Stimulated activated naive CD4-positive, alpha-beta T cell treated with Interleukin-2 at 50 U/mL for 16 hours (primary cell): ENCODE results near the gene TMEM63A.
"Not testable (repeated sequence)": the region's sequence is repeated elsewhere in the genome, so short reads cannot be mapped to it uniquely, and the experiment has no call there.

Experiments used
- DNase-seq: peaks from one replicate; lab custom pipeline; 2025; lab: John Stamatoyannopoulos, UW

The TMEM63A gene

DNA sequence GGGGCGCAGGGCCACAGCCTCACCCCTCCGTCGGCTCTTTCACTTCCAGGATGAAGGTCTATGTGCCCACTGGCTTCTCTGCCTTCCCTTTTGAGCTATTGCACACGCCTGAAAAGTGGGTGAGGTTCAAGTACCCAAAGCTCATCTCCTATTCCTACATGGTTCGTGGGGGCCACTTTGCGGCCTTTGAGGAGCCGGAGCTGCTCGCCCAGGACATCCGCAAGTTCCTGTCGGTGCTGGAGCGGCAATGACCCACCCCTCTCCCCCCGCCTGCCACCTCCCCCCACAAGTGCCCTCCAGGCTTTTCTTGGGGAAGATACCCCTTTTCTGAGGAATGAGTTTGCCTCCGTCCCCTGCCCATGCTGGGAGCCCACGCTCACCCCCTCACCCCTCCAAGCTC lies 37.1 kb downstream of the TMEM63A start:
- DNase-seq = no peak

DNA sequence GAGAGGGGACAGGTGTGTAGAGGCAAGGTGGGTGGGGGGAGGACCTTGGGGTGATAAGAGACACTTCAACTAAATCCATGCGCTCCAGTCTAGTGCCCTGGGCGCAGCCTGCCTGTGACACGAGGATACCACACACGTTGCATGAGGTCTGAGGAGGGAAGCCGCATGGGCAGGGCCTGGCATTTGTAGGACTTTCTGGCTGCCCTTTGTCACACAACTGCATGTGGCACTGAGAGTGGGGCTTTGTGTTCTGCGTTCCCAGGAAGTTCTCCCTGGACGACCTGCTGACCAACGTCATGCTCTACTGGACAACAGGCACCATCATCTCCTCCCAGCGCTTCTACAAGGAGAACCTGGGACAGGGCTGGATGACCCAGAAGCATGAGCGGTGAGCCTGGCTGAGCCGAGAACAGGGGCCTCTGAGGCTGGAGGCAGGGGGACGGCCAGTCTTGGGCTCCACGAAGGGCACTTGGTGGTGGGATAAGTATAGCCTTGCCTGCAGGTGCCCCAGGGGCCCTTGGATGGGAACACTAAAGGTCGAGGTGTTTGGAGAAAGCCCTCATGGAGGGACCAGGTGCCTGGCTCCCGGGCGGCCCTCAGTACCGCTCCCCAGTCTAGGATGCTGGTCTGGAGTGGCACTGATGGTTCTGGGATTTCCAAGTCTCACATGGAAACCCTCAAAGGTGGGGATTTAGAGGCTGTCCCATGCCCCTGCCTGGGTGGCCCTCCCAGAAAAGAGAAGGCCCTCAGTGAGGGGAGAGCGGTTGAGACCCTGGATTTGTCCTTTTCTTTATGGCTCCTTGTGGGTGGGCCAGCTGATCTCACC lies 37.7 kb downstream of the TMEM63A start:
- DNase-seq = no peak

DNA sequence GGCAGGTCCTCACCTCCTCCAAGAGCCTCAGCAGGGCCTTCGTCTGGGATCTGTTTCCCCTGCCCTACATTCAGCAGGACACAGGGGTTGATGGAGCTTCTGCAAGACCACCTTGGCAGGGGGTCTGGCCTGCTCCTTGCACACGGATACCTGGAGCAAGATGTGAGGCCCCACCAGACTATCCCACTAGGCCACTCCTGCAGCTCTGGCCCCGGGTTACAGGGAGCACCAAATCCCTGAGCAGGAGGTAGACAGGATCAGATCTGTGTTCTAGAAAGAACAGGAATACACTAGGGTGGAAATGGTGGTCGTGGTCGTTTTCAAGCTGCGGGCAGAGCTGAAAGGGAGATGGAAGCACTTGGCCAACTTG lies 38.8 kb downstream of the TMEM63A start:
- no peak for DNase-seq

DNA sequence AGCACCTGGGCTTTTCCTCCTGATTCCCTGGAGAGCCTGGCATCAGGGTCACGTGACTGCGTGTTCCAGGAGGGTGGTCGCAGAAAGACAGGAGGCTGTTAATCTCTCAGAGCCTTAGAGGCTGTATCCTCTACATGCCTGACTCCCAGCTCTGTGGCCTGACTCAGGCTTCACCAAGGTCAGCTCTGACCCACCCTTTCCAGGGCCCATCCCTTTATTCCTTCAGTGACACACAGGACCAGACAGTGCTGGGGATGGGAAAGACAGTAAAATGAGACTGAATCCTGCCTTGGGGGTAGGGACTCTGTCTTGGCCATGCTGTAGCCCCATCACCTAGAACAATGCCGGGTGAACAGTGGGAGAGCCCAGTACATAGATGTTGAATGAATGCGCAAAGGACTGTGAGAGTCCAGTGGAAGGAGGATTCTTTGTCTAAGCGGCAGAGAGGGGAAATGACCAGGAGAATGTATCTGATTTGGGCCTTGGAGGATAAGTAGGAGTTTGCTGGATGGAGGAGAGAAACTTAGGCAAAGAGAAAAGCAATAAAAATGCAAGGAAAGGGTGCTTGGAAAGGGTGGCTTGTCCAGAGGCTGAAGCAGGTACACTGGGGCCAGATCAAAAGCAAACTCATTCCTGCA lies 39.3 kb downstream of the TMEM63A start:
- DNase-seq = no peak

DNA sequence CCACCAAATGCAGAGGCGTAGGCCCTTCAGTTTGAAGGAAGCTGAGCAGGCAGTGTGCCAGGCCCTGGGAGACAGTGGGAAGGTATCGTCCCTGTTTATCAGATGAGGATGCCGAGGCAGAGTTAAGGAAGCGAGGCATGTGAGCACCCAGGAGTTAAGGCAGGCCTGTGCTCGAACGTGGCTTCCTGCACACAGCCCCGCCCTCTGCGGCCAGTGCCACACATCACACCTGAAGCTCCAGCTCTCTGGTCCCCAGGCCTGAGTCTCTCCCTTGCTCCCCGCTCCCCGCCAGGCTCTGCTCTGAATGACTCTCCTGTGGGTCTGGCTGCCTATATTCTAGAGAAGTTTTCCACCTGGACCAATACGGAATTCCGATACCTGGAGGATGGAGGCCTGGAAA lies 40.1 kb downstream of the TMEM63A start:
- no peak for DNase-seq

DNA sequence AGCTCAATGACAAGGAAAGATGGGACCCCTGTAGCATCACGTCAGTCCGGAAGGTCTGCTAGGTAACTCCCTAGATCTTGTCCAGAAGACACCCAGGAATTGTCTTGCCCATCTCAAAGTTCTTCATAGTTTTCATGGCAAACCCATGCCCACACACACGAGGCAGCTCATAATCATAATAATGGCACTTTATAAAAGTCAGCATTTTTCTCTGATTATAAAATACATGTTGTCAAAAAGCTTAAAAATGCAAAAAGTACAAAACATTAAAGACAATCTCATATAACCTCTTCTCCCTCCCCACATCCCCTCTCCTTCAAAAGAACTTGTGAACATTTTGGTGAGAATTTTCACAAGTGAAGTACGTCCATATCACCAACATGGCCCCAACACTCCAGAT lies 41.5 kb downstream of the TMEM63A start:
- no peak for DNase-seq

DNA sequence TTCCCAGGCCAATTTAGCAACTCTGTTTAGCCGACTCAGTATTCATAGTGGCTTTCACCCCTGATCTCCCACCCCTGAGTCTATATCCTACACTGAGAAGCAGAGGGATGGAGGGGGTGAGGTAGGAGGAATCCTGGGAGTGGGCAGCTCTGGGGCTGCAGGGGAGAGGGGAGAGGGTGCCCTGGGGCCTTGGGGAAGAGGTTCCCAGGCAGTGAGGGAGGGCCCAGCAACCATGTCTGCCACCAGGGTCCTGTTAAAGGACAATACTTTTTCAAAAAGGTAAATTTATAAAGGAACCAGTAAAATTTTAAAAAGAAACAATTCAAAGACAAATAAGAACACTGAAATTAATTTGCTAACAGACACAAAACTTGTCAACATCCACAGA lies 42.0 kb downstream of the TMEM63A start:
- DNase-seq = no peak

DNA sequence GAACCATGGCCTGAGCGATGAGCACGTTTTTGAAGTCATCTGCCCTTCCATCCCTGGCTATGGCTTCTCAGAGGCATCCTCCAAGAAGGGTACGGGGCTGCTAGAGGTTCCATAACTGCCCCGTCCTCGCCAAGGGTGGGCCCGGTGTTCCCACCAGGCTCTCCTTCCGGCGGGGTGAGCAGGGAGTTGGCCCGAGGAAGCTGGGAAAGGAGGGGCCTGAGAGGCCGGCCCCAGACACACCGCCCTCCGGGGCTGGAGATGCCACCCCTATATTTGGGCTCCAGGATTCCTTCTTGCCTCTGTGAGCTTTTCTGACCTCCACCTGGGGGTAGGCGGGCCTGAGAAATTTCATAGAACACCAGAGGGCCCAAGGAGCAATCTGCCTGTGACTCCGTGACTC lies 43.4 kb downstream of the TMEM63A start:
- no peak for DNase-seq

DNA sequence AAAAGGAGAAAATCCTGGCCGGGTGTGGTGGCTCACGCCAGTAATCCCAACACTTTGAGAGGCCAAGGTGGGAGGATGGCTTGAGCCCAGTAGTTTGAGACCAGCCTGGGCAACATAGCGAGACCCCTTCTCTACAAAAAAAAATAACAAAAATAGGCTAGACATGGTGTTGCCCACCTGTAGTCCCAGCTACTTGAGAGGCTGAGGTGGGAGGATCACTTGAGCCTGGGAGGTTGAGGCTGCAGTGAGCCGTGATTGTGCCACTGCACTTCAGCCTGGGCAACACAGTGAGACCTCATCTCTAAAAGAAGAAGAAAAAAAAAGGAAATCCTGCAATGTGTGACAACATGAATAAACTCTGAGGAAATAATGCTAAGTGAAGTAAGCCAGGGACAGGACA lies 45.9 kb downstream of the TMEM63A start:
- DNase-seq = not testable (repeated sequence)

DNA sequence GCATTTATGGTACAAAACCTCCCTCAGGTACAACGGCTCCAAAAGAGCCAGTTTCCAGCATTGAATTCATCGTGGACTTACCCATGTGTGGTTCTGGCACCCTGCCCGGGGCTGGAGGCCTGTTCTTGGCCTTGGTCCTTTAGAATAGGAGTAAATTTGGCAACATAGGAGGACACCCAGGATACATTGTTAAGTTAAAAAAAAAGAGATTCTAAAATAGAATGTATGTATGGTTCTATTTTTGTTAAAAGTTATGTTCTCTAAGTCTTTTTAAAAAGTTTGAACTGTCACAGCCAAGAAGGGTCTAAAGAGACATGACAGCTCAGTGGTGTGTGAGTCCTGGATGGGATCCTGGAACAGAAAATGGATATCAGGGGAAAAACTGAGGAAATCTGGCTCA lies 46.3 kb downstream of the TMEM63A start:
- DNase-seq = no peak

DNA sequence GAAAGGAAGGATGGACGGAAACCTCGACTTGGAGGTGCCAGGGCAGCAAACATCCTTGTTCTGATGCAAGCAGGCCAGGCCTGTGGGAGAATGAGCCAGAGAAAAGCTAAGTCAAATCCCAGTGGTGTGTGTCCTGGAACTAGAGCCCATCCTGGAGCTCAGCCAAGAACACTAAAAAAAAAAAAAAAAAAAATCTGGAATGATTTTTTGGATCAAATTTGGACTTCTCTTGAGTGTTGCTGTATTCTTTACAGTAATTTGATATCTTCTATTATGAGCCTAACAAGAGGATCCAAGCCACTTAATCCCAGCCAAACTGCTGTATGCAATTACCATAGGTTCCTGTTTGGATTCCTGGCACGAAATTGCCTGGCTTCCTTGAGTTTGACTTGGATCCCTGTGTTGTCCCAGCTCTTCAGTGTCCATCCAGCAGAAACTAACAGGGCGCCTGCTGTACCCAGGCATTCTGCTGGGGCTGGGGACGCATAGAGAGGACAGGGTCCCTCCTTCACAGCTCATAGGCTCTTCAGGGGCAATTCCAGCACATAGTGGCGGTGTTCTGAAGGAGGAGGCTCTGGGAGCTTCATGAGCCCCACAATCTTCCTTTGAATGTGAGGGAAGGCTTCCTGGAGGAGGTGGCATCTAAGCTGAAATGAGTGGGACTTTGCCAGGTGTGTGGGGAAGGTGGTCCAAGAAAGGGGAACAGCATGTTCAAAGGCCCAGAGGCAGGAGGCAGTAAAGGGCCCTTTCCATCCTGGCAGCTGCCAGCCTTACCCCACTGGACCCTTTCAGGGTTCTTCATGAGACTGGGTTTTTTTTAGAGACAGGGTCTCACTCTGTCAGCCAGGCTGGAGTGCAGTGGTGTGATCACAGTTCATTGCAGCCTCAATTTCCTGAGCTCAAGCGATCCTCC lies 47.5 kb downstream of the TMEM63A start:
- DNase-seq = no peak

DNA sequence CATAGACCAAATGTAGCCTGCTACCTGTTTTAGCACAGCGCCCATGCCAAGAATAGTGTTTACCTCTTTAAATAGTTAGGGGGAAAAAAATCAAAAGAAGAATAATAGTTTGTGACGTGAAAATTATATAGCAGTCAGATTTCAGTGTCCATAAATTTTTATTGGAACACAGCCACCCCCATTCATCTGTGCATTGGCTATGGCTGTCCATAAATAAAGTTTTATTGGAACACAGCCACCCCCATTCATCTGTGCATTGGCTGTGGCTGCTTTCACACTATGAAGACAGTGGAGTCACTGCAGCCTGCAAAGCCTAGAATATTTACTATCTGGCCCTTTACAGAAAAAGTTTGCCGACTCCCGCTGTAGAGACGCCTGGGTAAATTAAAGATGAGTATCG lies 51.3 kb downstream of the TMEM63A start:
- no peak for DNase-seq

DNA sequence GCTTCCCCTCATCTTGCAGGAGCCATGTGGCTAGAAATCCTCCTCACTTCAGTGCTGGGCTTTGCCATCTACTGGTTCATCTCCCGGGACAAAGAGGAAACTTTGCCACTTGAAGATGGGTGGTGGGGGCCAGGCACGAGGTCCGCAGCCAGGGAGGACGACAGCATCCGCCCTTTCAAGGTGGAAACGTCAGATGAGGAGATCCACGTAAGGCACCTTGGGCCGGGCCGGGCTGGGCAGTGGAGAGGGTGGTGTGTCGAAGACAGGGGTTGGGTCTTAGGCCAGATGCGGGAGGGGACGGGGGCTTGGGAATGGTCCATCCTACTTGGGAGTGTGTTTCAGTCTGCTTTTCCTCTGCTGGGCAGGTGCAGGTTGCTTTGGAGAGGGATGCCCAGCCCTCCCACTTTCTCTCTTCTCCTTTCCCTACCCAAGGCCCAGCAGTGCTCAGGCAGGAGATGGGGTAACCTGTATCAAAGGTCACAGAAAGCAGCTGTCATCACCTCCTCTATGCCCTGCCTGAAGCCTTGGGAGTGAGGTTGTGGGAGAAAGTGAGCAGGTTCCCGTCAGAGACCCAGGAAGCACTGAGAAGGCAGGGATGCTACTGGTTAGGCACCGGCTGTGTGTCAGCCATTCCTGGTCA lies 53.4 kb downstream of the TMEM63A start:
- DNase-seq = no peak

DNA sequence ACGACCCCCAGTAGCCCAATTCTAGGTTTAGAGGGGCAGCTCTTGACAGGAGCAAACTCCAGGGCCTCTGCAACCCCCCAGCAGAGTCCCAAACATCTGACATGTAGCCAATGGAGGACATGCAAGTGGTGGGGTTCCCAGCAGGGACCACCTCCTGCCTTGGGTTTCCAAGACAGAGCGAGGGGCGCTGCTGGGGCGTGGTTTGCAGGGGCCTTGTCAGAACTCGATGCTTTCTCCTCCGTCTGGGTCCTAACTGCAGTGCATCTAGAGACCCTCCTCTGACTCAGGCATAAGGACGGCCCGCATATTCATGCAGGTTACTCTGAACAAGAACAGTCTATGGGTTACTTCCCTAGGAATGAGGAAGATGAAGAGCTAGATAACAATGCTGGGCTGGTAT lies 55.1 kb downstream of the TMEM63A start:
- DNase-seq = no peak

DNA sequence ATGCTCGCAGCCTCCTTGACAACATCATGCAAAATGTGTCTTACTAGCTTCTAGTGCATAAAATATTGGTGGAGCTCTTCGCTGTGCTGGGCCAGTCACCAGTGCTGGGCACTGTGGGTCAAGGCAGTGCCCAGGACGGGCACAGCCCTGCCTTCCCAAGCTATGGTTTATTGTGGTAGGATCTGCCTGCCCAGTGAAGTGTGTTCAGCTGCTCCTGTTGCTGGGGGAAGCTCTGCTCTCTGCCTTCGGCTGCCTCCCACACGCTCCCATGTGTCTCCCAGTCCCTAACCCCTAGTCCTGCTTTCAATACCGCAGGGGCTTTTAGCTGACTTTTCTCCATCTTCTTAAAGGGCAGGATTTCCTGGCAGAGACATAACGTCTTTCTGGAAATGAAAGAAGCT lies 56.6 kb downstream of the TMEM63A start:
- no peak for DNase-seq

DNA sequence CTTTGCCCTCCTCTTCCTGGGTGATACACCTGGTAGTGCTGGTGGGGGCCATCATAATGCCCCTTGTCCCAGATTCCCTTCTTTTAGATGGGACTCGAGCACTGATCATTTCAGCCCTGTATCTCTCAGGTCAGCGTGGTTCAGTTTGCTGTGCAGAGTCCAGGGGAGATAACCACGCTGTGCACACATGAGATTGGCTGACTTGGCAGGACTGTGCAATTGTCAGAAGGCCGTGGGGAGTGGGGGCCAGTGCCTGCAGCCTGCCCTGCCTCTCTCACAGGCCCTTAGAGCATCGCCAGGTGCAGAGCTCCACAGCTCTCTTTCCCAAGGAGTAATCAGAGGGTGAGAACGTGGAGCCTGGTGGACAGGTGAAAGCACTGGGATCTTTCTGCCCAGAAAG lies 57.1 kb downstream of the TMEM63A start:
- DNase-seq = no peak

DNA sequence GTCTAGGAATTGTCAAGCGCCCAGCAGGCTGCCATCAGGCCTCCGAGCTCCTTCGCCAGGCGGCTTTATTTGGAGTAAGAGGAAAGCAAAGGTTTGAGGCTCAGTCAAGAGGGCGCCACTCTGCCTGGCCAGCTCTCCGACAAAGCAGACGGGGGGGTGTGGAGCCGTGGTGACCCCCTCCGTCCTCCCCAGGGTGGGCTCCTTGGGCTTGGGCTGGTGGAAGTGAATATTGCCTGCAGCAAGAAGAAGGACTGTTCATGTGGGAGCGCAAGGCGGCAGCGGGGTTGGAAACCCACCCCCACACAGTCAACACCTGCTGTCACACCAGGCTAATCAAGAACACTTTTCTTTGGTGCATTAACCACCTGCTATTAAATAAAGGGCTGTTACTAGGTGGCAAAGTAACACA lies 57.6 kb downstream of the TMEM63A start:
- no peak for DNase-seq

DNA sequence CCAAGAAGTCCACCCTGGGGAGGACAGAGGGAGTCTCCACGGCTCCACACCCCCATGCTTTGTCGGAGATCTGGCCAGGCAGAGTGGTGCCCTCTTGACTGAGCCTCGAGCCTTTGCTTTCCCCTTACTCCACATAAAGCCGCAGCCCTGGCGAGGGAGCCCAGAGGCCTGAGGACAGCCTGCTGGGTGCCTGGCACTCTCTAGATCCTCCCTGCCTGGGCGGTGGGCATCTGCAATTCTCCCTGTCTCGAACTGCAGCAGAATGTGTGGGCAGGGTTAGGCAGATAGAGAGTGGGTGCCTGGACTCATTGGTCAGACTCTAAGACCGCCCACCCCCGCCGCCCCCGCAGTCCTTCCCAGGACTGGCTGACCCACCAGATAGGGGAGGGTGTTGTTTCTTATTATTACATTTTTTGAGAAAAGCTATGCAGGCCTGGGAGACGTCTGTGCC lies 58.3 kb downstream of the TMEM63A start:
- DNase-seq = no peak

DNA sequence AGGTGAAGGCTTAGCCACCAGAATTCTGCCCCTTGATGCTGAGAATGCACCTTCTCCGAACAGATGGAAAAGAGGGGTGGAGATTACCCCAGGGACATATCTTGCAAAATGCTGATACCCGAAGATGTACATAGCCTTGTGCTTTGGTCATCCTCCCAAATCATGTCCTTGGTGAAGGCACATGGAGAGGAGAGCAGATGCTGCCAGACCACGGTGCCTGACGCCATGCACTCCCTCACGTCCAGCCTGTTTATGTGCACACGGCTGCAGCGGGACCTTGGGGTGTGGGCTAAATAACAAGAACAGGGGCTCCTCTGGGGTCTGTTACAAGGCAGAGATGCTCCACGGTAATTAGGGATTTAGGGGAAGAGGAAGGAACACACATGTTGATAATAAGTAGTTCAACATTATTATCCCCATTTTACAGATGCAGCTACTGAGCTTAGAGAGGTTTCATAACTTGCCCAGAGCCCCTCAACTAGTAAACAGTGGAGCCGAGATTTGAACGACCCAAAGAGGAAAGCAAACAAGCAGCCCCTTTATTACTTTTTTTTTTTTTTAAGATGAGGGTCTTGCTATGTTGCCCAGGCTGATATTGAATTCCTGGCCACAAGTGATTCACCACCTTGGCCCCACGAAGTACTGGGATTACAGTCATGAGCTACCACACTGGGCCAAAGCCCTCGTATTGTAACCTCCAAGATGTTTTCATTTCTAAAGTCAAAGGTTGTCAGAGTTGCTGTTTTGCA lies 59.4 kb downstream of the TMEM63A start:
- no peak for DNase-seq

DNA sequence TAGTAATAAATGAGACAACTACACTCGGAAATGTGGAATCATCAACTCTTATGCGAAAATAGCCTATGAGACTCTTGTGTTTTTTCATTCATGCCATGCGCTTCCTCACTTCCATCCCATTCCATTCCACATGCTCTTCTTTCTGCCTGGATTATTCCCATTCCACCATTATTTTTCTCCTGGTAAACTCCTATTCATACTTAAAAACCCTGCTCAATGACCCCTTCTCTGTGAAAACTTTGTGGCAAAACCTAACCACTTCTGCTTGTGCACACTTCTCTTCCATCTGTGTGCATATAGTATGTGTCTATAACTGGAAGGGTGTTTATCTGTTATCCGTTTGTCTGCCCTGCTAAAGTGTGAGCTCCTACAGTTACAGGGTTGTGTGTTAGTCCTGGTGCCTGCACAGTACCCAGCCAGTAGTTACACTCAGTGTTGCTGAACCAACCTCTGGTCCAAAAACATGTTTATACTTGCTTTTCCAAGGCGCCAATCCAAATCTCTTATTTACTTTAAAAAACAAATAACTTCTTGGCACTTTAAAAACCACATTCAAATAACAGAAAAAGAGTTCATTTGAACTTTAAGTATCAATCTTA lies 61.6 kb downstream of the TMEM63A start:
- DNase-seq = no peak
